Breast epithelium (tissue), 3 donors: Measurements from ENCODE around the gene DTYMK.

Experiments used
- CTCF ChIP-seq, 3 donors: fragments of 450-650 bp; IDR thresholded peaks; one replicate each; pipeline ENCODE4 v1.5.1; 2016 to 2017; ENCODE audit warnings: antibody characterized with exemption in 3 of 3, mild to moderate bottlenecking in 3 of 3, moderate library complexity in 3 of 3
- POLR2A ChIP-seq: fragments of 450-650 bp; IDR thresholded peaks from one replicate; pipeline ENCODE4 v1.6.1; 2016; ENCODE audit warnings: antibody characterized with exemption, mild to moderate bottlenecking, moderate library complexity
- POLR2AphosphoS5 ChIP-seq, 3 donors: sonication (generic); formaldehyde crosslinking; IDR thresholded peaks; one replicate each; pipeline ENCODE4 v1.6.1; 2017; ENCODE audit warnings: antibody characterized with exemption in 3 of 3

- no peak for TF ChIP-seq POLR2A
- TF ChIP-seq CTCF (IDR thresholded peaks at IDR 0.05): no peak
- TF ChIP-seq POLR2AphosphoS5 (IDR thresholded peaks at IDR 0.05): no peak
These were observed 50.9 kb downstream of the DTYMK start for GRCh38 chr2:241635756-241636155.
